Uterus (tissue), 4 donors: ENCODE data around the gene TBX6. TPM values are rescaled to one million over a fixed set of nuclear protein-coding genes. Genes with fewer than 3 reads are reported as not detected.

Experiments used
- DNase-seq, 2 donors: peaks; one replicate each; pipeline ENCODE4 v3.0.0-alpha.2; 2019 to 2020
- H3K27ac ChIP-seq, 2 donors: fragments of 200-600 bp; sonication (generic); 1 replicate in 1 of 2; 2 replicates in 1 of 2; pipeline ENCODE4 v1.5.1; 2016 to 2018
- H3K27me3 ChIP-seq, 2 donors: fragments of 200-600 bp; sonication (generic); one replicate each; pipeline ENCODE4 v1.5.1; 2018 to 2019; ENCODE audit warnings: control low read depth in 1 of 2
- H3K36me3 ChIP-seq, 2 donors: fragments of 200-600 bp; sonication (generic); one replicate each; pipeline ENCODE4 v1.5.1; 2019; ENCODE audit warnings: control low read depth in 1 of 2
- H3K4me1 ChIP-seq, 2 donors: fragments of 200-600 bp; sonication (generic); one replicate each; pipeline ENCODE4 v1.5.1; 2018 to 2019; ENCODE audit warnings: control low read depth in 1 of 2
- H3K4me3 ChIP-seq, 2 donors: fragments of 200-600 bp; sonication (generic); 1 replicate in 1 of 2; 2 replicates in 1 of 2; pipeline ENCODE4 v1.5.1; 2018 to 2019; ENCODE audit warnings: mild to moderate bottlenecking in 1 of 2
- H3K9me3 ChIP-seq, 2 donors: fragments of 200-600 bp; sonication (generic); one replicate each; pipeline ENCODE4 v1.5.1; 2019; ENCODE audit warnings: control low read depth in 1 of 2
- POLR2A ChIP-seq, 2 donors: fragments of 450-650 bp; IDR thresholded peaks; one replicate each; pipeline ENCODE4 v1.6.1; 2016; ENCODE audit warnings: antibody characterized with exemption in 2 of 2, mild to moderate bottlenecking in 1 of 2, moderate library complexity in 1 of 2
- intact Hi-C: fragments of 100-400 bp; cut with DNase I; formaldehyde crosslinking; loops from one replicate; pipeline ENCODE4 v1.15.1; 2023; ENCODE audit warnings: low total_unique reads
- total RNA-seq, 4 donors: library from RNA; depleted of rRNA in 3 of 4; stranded (reverse); fragments of >200 nt in 3 of 4; gene quantifications; one replicate each; pipeline versions ENCODE4 v1.1.0 to v1.2.4, GENCODE V29; 2014 to 2023
- TF ChIP-seq, protein P1 (sequence below), 4 experiments: fragments of 200-600 bp in 2 of 4; fragments of 450-650 bp in 2 of 4; sonication (generic) in 2 of 4; IDR thresholded peaks; one replicate each; pipeline ENCODE4 v1.5.1; 2016 to 2019; ENCODE audit warnings: antibody characterized with exemption in 4 of 4, mild to moderate bottlenecking in 2 of 4, moderate library complexity in 1 of 4
- donor health status: DM: yes; HTN: yes; CAD: no.

The TBX6 gene
- total RNA-seq, 4 donors from 2014 or later, result 0.21 to 1.3 TPM; not detected in 2

GRCh38 chr16:30095166-30096078, 3.7 kb upstream of the TBX6 start:
- Histone ChIP-seq H3K4me1 (peaks cover 0 to 25% of the 10 kb centered on the region in 2 donors), H3K36me3 (no peaks in the 10 kb centered on the region), H3K4me3 (peak overlapping the region; percentile 80 to 82), H3K9me3 (no peaks in the 10 kb centered on the region), H3K27ac (peak overlapping the region; percentile 95 to 99), H3K27me3 (no peaks in the 10 kb centered on the region)
- DNase-seq, result no peak
- intact Hi-C loops, result no loop called here
- no peak for TF ChIP-seq POLR2A (IDR thresholded peaks at IDR 0.05)
- TF ChIP-seq, protein P1, sequence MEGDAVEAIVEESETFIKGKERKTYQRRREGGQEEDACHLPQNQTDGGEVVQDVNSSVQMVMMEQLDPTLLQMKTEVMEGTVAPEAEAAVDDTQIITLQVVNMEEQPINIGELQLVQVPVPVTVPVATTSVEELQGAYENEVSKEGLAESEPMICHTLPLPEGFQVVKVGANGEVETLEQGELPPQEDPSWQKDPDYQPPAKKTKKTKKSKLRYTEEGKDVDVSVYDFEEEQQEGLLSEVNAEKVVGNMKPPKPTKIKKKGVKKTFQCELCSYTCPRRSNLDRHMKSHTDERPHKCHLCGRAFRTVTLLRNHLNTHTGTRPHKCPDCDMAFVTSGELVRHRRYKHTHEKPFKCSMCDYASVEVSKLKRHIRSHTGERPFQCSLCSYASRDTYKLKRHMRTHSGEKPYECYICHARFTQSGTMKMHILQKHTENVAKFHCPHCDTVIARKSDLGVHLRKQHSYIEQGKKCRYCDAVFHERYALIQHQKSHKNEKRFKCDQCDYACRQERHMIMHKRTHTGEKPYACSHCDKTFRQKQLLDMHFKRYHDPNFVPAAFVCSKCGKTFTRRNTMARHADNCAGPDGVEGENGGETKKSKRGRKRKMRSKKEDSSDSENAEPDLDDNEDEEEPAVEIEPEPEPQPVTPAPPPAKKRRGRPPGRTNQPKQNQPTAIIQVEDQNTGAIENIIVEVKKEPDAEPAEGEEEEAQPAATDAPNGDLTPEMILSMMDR (IDR thresholded peaks at IDR 0.05), result no peak

DNA sequence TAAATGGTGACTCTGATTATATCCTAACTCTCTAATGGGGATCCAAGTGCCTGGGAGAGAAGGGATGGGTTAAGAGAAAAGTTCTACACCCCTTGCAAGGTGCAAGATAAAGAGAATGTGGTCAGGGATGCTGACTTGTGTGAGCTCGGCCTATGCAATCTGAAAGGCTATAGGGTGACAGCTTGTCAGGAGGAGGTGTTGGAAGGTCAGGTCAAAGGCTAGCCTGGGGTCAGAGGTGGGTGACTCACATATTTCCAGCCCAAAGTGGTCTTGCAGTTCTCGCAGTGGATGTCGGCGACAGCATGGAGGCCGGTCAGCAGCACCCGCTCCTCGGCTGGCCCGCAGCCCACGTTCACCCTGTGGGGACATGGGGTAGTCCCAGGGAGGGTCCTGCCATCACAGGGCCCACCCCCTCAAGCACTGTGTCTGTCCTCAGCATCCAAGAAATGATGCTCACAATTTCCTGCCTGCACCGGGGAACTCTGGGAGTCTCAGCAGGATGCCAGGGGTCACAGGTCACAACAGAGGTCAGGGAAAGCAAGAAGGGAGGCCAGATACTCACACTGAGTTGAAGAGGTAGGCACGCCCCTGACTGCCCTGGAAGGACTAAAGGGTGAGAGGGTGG, 2.9 kb upstream of the TBX6 start:
- intact Hi-C loops, result no loop called here
- DNase-seq, result peak in 1 of 2 donors; percentile 55
- Histone ChIP-seq H3K9me3 (no peaks in the 10 kb centered on the region), H3K27me3 (no peaks in the 10 kb centered on the region), H3K36me3 (no peaks in the 10 kb centered on the region), H3K27ac (peak overlapping the region; percentile 95 to 99), H3K4me1 (peaks cover 0 to 25% of the 10 kb centered on the region in 2 donors), H3K4me3 (peak overlapping the region; percentile 80 to 82)
- TF ChIP-seq, protein P1 (IDR thresholded peaks at IDR 0.05), result no peak
- TF ChIP-seq POLR2A (IDR thresholded peaks at IDR 0.05), result no peak

DNA sequence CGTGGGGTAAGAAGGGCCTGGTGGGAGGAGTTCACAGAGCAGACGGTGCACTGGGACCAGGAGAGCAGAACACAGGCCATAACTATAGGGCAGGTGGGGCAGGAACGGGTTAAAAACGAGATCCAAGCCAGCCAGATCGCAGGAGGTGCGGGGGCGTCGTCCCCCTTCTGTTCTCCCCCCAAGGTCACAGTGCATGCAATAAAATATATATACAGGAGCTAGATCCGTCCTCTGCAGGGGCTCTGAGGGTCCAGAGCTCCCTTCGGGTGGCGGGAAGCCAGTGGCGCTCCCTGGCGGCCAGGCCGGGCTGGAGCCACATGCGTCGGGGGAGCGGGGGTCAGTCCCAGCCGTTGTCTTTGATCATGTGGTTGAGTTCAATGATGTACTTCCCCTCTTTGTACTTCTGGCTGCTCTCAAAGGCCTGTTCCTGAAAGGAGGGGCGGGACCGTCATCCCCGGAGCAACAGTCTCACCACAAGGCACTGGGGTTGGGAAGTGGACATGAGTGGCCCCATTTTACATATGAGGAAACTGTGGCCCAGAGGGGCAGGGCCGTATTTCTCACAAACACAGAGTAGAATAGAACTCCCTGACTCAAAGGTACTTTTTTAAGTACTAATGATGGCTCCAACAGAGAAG, 768 bp upstream of the TBX6 start:
- H3K27me3 ChIP-seq, result no peaks in the 10 kb centered on the region
- peak overlapping the region; percentile 74 to 91 for H3K27ac ChIP-seq
- H3K4me1 ChIP-seq, result peaks cover 0 to 25% of the 10 kb centered on the region in 2 donors
- H3K36me3 ChIP-seq, result no peaks in the 10 kb centered on the region
- H3K9me3 ChIP-seq, result no peaks in the 10 kb centered on the region
- peak; percentile 72 to 76 for DNase-seq
- intact Hi-C loops, result no loop called here
- peak in 1 of 2 donors; percentile 49 for TF ChIP-seq POLR2A (IDR thresholded peaks at IDR 0.05)
- TF ChIP-seq, protein P1 (IDR thresholded peaks at IDR 0.05), result peak; percentile 41 to 69 (median 47)
- H3K4me3 ChIP-seq, result peak overlapping the region; percentile 31 to 40

- Histone ChIP-seq H3K27me3 (no peaks in the 10 kb centered on the region), H3K27ac (peak overlapping the region; percentile 74 to 91), H3K4me1 (peaks cover 0 to 25% of the 10 kb centered on the region in 2 donors), H3K36me3 (no peaks in the 10 kb centered on the region), H3K4me3 (no peak overlapping the region), H3K9me3 (no peaks in the 10 kb centered on the region)
- intact Hi-C loops, result no loop called here
- TF ChIP-seq, protein P1 (IDR thresholded peaks at IDR 0.05), result no peak
- no peak for TF ChIP-seq POLR2A (IDR thresholded peaks at IDR 0.05)
- DNase-seq, result no peak
Measured at GRCh38 chr16:30090610-30091331, 953 bp downstream of the TBX6 start.
